Measurements from ENCODE around the gene ZBTB17.

- TF ChIP-seq CTCF (IDR thresholded peaks at IDR 0.05), result no peak
- no peak for TF ChIP-seq POLR2A (IDR thresholded peaks at IDR 0.05; ENCODE audit: low read length)
- no peak for TF ChIP-seq JUNB (IDR thresholded peaks at IDR 0.05)
- TF ChIP-seq CEBPB (IDR thresholded peaks at IDR 0.05), result no peak
- no peak for TF ChIP-seq MAZ (IDR thresholded peaks at IDR 0.05; ENCODE audit: borderline replicate concordance, low read depth, low read length)
- TF ChIP-seq CHD2 (IDR thresholded peaks at IDR 0.05; ENCODE audit: low read length, partially characterized antibody), result no peak
- TF ChIP-seq PBX3 (IDR thresholded peaks at IDR 0.05), result no peak
- no peak for TF ChIP-seq HOXA7 (CRISPR knock-in tag; IDR thresholded peaks at IDR 0.05)
- TF ChIP-seq SMC3 (IDR thresholded peaks at IDR 0.05), result no peak
- no peak for TF ChIP-seq CBX8 (IDR thresholded peaks at IDR 0.05)
- TF ChIP-seq JUN (IDR thresholded peaks at IDR 0.05), result no peak
- TF ChIP-seq REST (IDR thresholded peaks at IDR 0.05), result no peak
- TF ChIP-seq EP300 (IDR thresholded peaks at IDR 0.05), result no peak
- TF ChIP-seq RCOR1 (IDR thresholded peaks at IDR 0.05; ENCODE audit: low read depth, low read length), result no peak
Observed at GRCh38 chr1:16013908-16014258, 38.0 kb upstream of the ZBTB17 start.
